ENCODE measurements around the gene STXBP6.

DNA sequence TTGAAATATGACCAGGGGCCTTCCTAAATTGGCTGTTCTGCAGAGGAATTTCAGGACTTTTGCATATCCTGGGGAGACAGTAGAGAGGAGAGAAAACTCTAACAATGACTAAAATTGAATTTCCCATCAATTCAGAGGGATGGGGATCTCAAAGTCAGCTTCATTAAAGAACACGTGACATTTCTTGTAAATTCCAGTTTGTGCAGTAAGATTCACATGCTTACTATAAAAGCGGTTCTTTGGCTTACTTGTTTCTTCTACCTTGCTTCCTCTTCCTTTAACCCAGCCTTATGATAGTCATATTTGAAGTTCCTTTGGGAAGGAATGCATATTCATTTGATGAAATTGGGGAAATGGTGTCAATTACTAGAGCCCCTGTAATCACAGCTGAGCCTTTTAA lies 272.3 kb downstream of the STXBP6 start:
- TF ChIP-seq, protein P1, sequence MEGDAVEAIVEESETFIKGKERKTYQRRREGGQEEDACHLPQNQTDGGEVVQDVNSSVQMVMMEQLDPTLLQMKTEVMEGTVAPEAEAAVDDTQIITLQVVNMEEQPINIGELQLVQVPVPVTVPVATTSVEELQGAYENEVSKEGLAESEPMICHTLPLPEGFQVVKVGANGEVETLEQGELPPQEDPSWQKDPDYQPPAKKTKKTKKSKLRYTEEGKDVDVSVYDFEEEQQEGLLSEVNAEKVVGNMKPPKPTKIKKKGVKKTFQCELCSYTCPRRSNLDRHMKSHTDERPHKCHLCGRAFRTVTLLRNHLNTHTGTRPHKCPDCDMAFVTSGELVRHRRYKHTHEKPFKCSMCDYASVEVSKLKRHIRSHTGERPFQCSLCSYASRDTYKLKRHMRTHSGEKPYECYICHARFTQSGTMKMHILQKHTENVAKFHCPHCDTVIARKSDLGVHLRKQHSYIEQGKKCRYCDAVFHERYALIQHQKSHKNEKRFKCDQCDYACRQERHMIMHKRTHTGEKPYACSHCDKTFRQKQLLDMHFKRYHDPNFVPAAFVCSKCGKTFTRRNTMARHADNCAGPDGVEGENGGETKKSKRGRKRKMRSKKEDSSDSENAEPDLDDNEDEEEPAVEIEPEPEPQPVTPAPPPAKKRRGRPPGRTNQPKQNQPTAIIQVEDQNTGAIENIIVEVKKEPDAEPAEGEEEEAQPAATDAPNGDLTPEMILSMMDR (conservative IDR thresholded peaks at IDR 0.05; ENCODE audit: low read depth, low read length), result no peak
- no peak for TF ChIP-seq EZH2 (IDR thresholded peaks at IDR 0.05; ENCODE audit: borderline replicate concordance, low read depth, low read length, poor library complexity, severe bottlenecking)
